ENCODE results near the gene MAP3K21.

The MAP3K21 gene

DNA sequence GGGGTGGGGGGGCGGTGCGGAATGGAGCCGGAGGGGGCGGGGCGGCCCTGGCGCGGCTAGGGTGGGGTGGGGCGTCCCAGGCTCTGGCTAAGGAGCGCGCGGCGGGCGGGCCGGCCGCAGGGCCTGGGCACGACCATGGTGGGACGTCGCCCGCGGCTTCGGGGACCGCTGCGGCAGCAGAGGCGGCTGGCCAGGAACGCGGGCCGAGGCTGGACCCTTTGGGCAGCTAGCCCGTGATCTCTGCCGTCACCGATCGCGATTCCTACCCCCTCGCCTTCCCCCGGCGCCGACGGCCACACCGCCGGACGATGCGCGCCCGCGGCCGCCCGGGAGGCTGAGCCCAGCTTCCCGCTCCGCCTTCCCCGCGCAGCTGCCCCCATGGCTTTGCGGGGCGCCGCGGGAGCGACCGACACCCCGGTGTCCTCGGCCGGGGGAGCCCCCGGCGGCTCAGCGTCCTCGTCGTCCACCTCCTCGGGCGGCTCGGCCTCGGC is at the start of gene MAP3K21:
MAP3K21 (plus strand) TSS at position 74 of the 491 bp plus-strand sequence; CDS start at position 379, 305 bp downstream.
- DNase-seq = no peak

DNA sequence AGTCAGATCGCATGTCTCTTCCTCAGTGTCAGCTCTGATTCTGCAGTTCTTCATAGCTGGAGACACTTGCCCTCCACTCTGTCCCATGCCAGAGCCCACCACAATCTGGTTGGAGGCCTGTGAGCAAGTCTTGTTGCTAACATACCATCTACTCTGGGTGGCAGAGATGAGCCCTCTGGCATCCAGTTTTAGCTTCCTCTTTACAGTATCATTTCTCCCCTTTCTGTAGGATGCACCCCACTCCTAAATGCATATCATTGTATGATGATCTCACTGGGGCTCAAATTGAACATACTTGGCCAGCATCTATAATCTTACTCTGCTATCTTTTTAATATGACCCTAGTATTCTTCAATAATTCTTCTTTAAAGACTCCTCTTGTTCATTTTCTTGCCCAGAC is 48.9 kb upstream of the MAP3K21 start:
- DNase-seq = no peak

DNA sequence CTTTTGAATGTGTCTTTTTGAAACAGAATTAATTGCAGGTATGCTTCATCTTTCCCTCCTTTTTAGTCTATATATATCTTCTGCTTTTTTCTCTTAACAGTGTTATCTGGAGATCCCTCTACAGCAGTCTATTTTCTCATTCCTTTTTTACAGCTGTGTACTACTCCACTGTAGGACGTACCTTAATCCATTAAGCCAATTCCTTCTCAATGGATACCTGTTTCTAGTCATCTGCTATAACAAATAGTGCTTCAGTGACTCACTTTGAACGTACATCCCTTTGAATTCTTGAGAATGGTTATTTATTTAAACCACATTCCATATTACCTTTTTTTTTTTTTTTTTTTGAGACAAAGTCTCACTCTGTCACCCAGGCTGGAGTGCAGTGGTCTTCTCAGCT is 47.6 kb upstream of the MAP3K21 start:
- DNase-seq = no peak

DNA sequence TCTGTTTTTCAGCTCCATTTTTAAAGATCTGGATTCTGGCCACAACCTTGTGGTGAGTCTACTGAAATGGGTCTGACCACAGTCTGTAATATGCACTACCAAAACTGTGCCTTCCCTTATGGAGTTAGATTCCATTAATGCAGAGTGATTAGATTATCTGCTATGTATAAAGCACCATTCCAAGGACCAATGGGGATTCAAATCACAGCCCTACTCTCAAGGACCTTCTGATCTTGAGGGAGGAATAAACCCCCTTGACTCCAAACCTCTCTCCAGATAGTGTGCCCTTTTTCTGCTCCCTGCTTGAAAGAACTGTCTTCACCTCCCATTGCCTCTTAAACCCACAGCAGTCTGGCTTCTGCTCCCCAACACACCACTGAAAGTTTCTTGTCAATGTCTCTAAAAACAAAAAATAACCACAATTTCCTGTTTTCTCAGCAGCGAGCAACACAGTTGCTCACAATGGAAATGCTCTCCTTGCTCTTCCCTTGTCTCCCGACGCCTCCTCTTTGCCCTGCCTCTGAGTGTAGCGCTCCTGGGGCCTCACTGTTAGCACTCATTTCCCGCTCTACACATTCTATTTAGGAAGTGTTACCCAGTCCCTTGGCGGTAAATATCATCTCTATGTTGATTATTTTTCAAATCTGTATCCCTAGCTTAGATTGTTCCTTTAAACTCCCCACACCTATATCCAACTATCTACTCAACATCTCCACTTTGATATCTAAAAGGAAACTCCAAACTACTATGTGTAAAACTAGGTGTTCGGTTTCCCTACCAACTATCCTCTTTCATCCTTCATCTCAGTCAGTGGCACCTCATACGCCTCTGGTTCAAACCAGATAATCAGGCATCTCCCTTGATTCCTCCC is 45.6 kb upstream of the MAP3K21 start:
- no peak for DNase-seq

DNA sequence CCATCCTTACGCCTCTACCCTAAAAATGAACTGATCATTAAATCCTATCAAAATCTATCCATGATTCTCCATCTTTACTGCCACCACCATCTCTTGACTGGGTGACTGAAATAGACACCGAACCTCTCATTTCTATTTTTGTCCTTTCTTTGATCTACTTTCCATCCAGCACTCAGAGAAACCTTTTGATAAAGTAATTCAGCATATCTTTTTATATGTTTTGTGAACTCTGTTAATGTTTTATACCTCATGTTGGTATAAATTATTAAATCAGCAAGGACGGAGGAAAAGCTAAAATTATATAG is 45.0 kb upstream of the MAP3K21 start:
- DNase-seq = no peak

DNA sequence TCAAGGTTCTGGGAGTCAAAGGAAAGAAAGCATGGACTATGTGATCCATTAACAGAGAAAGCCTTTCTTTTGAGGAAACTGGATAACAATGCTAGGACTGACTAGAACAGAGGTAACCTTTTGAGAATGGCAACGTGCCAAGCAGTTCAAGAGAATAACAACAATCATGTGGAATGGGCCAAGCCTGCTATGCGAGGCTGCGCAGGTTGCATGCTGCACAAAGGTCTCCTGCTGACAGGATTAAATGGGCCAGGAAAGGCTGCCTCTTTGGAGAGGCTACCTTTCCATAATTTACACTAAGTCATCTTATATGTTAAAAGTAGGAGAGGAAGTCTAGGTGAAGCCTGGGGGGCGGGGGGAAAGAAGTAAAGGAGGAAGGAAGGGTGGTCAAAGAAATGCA is 37.8 kb upstream of the MAP3K21 start:
- DNase-seq = peak; percentile 45

DNA sequence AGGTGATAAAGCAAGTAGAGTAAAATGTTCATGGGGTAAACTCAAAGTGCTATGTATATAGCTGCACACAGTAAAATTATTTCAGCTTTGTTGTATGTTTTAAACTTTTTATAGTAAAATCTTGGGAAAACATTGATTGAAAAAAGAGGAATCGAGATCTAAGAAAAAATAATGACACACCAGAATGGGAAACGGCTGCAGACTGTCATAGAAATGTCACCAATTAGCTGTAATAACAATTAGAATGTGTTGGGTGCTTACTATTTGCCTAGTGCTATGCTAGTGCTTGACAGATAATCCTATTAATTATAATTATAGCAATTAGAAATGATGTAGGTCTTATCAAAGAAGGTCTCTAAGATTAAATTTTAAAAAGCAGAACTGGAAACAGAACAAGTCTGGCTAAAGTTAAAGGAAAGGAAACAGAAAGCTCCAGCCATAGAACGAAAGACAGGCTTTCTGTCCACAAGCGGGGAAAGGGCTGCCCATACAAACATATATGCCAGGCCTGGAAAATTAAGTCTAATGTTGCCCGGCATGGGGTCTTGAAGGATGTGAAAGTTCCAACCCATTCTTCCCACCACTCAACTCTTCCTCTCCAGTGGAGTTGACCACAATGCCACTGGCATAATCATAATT is 37.0 kb upstream of the MAP3K21 start:
- no peak for DNase-seq

DNA sequence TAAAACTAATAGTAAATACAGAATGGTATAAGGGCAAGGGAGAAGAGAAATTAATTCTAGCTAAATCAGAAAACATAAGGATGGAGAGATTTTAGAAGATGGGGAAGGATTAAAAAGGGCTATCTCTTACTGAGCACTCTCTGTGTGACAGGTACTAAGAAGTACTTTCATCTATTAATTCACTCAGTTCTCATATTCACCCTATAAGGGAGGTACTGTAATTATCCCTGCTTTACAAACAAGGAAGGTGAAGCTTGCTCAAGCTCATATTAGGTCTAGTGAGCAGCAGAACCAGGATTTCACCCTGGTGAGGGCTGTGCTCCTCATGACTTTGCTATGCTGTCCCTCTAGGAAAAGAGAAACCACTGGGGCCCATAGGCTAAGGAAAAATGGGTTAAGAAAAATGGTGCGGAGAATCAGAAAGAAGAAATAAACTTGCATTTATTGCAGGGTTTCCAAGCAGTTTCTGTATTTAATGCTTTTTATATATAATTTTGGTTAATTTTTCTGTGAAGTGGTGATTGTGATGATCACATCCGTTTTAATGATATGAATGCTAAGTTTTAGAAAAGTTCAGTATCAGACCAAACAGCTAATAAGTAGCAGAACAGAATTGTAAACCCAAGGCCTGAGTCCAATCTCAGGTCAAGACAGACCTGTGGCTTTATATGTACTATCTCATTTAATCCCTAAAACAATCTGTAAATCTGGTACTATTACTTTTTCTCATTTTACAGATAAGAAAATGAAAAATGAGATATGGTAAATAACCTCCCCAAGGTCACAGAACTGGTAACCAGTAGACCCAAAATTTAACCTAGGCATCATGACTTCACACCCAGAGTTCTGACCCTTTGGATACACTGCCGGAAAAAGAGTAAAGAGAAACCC is 33.7 kb upstream of the MAP3K21 start:
- no peak for DNase-seq

DNA sequence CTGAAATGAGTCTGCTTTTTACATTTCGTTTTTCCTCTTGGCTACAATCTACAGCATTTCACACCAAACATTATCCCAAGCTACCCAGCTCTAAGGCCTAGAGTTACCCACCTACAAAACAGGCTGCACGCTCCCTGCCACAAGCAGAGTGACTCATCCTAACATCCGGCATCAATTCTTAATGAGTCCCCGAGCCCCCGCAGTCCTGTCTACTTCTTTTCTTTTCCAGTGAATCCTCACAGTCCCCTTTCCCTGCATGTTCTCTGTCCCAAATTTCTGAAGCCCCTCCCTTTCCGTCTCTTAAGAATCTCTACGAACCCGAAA is 32.6 kb upstream of the MAP3K21 start:
- no peak for DNase-seq

DNA sequence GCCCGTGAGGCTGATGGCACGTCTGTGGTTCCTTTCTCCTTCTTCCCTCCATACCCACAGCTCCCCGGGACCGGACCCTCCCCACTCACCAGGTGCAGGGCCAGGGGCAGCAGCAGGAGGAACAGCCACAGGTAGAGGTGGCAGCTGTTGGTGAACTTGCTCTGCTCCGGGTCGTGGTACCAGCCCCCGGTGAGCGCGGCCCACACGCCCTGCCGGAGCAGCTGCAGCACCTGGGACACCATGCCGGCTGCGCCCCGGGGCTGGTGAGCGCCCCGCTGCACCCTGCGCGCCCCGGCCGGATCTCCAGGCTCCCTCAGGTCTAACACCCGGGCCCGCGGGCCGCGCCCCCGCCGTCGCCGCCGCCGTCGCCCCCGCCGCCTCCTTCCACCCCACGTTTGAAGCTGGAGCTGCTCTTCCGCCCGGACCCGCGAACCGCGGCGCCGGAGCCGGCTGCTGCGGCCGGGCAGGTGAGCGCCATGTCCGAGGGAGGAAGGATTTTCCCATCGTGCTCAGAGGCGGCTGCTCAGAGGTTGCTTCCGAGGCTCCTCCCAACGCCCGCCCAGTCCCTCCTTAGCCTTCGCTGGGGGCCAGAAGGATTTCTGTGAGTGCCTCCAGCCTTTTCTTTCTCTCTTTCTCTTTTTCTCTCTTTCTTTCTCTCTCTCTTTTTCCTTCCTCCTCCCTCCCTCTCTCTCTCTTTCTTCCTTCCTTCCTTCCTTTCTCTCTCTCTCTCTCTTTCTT is 32.1 kb upstream of the MAP3K21 start, which contains the start of gene PCNX2:
PCNX2 (minus strand) TSS at position 489 of the 738 bp plus-strand sequence; CDS start at position 242, 247 bp downstream.
- peak; percentile 55 for DNase-seq

DNA sequence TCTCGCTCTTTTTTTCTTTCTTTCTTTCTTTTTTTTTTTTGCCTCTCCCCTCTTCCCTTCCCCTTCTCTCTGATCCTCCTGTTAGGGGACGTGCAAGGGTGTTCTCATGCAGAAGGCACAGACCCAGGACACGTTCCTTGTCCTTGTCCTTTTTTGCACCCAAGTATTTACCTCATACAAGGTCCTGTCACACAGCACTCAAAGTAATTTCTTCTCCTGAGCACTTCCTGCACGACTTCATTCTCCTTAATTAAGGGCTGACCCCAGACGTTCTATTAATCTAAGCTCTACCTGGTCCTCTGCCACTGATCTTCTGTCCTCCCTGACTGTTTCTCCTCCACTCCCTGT is 31.6 kb upstream of the MAP3K21 start:
- no peak for DNase-seq

DNA sequence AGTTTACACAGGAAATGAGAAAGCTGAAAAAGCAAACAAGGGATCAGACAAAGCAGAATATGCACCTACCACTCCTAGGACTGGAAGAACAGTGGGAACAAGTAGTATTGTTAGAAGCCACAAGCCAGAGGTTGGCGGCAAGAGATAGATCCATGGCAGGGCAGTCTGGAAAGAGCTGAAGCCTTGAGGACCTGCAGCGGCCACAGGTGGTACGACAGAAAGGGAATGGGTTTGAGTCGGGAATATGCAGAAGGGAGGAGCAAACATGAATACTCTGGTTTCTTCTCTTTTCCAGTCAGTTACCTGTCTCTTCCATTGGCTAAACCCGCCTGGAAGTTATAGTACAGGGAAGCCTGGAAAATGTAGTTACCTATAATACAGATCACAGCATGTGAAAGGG is 28.1 kb upstream of the MAP3K21 start:
- no peak for DNase-seq

DNA sequence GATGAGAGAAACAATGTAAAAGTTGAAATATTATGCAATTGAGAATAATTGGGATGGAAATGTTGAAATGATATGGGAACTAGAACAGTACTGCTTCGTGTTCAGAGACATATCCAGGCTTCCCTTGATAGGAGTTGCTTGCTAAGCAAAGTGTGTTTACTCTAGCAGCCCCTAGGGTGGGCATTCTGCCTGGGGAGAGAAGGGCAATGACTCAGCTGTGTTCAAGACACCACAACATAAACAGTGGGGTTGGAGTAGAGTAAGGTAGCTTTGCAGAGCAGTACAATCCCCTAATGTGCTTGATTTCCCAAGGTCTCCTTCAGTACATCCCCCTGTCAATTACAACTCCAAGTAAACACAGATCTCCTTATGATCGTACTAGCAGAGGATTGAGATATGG is 27.2 kb upstream of the MAP3K21 start:
- no peak for DNase-seq

DNA sequence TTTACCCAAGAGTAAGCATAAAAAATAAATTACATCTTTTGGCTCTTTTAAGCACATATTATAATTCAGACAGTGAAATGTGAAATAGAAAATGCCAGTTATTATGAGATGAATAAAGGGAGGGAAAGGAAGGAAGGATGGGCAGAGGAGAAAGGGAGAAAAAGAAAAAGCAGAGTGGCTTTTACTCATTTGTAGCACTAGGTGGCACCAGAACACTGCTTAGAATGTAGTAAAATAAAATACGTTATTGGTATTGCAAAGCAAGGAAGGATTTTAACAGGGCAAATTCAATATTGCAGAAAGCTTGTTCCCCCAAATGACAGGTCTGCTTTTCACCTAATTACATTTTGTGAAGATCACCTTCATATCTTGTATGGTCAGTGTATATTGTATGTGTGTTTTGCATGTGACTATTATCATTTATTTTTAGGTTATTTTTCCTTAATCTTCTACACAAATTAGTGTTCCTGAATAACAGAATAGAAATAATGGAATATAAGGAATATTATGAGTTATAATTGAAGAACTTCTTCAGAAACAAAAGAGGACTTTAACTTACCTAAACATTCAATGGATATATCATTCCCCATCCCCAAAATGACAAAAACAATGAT is 22.9 kb upstream of the MAP3K21 start:
- no peak for DNase-seq

DNA sequence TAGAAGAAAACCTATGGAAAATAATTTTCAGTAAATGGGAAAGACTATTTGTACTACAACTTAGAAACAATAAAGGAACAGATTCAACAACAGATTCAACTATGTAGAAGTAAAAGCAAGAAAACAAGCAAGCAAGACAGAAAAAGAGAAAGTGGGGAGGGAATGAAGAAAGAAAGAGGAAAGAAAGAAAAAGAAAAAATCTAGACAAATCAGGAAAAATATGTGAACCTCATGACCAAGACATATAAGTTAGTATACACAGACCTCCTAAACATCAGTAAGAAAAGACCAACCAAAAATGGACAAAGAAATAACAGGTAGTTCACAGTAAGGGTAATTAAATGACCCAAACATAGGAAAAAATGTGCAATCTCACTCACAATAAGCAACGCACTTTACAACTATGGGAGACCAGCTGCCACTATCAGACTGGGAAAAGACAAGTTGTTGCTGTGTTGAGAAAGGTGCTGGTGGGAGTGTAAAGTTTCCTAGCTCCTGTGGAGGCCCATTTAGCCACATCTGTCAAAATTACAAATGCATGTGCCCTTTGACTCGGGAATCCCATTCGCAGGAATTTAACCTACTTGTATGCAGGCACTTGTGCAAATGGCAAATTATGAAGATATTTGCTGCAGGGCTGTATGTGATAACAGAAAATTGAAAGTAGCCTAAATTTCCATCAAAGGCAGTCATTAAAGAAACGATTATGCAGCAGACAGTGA is 13.9 kb upstream of the MAP3K21 start:
- DNase-seq = no peak

DNA sequence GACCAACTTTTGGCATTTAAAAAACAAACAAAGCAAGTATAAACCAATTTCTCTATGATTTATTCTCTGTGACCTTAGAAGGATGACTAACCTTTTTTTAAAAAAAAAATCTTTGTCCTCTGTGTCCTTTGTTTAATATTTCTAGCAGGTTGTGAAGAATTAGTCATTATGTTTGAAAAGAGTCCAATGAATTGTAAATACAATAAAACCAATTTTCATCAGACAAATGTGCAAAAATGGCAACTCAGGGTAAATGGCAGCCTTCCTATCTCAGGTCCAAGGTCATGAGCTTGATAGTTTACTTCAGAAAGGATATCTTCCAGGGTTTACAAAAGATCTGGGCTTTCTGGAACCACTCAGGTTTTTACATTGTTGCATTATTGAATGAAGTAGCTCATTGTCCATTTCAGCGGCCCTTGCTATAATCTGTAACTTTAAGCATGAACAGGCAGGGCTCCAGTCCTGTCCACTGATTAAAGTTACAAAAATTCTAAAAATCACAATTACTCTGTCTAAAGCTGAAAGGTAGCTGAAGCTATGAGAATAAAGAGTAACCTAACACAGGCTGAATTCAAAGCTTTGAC is 11.7 kb upstream of the MAP3K21 start:
- no peak for DNase-seq

DNA sequence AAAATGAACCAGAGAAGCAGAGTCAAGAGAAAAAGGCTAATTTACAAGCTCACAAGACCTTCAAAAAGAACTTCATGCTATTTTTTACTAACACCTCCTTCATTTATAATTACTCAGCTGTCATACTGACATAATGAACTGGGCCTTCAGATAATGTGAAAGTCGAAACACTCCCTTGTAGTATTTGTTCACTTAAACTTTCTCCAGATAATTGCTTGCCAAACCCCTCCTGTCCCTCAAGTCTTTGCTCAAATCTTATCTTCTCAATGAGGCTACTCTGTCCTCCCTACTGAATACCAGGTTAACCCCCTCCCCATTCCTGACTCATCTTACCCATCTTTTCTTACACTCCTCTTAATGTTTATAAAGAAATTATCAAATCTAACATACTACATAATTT is 11.1 kb upstream of the MAP3K21 start:
- DNase-seq = no peak

DNA sequence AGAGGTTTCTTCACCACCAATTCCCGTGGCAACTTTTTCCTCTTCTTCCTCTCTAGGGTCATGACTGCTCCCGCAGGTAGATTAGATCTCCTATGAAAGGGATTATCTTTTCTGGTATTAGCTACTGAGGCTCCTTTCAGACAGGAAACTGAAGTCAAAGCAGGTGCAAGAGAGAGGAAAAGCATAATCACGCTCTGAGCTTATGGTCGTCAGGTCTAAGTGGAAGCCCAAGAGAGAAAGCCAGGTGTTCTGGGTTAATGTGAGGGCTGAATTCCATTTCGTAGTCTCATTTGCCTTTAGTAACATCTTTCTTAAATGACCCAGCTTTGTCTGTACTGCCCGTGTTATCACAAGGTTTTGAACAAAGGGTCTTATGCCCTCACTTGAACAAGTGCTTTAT is 8.3 kb upstream of the MAP3K21 start:
- DNase-seq = no peak

DNA sequence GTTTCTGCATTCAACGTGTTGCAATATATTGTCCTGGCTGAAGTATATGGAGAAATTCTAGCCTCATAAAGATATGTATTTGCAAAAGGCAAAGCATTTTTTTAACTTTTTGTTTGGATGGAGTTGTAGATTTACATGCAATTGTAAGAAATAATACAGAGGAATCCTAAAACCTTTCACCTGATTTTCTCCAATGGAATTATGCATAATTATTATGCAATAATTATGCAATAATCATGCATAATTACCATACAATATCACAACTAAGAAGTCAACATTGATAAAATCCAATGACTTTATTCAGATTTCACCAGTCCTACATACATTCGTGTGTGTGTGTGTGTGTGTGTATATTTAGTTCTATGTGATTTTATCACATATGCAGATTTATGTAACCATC is 7.5 kb upstream of the MAP3K21 start:
- DNase-seq = no peak

DNA sequence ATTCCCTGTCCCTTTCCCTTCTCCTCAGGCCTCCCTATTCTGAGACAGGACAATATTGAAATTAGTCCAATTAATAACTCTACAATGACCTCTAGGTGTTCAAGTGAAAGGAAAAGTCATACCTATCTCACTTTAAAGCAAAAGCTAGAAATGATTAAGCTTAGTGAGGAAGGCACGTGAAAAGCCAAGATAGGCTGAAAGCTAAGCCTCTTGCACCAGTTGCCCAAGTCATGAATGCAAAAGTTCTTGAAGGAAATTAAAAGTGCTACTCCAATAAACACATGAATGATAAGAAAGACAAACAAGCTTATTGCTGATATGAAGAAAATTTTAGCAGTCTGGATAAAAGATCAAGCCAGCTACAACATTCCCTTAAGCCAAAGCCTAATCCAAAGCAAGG is 3.8 kb upstream of the MAP3K21 start:
- DNase-seq = no peak

DNA sequence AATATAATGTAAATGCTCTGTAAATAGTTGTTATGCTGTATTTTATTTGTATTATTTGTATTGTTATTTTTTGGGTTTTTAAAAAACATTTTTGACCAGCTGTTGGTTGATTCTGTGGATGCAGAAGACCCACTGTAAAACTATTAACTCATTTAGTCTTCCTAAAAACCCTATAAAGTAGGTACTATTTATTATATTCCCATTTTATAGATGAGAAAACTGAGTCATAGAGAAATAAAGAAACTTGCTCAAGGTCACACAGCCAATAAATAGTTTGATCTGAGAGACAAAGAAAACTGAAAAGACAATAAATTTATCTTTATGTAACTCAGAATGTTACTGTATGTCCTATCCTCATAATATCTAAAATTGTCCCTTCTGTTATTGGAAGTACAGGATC is 1.2 kb upstream of the MAP3K21 start:
- no peak for DNase-seq

Measured in NCI-H2029 treated with DMSO at 0.1 percent for 48 hours (cell line).